Measurements from ENCODE around the gene ECHS1. TPM values are rescaled to one million over a fixed set of nuclear protein-coding genes. Genes with fewer than 3 reads are reported as not detected.

Gene ECHS1
- total and polyA plus RNA-seq, 10 of the 15 experiments (the other 5 are each of a cell fraction or from before 2014, with no cell fraction given) = 32.7 to 164 (median 62.4) TPM

GRCh38 chr10:133353202-133353959, 19.8 kb downstream of the ECHS1 start:
- H2AFZ ChIP-seq (ENCODE audit: control insufficient read depth, low read depth, low read length) = no peak overlapping the region
- no peak for TF ChIP-seq RBBP5 (conservative IDR thresholded peaks at IDR 0.05)
- TF ChIP-seq CUX1 (IDR thresholded peaks at IDR 0.05; ENCODE audit: insufficient replicate concordance, low read depth, low read length) = no peak
- TF ChIP-seq DPF2 (IDR thresholded peaks at IDR 0.05) = no peak
- TF ChIP-seq POLR2A (IDR thresholded peaks at IDR 0.05; ENCODE audit: low read depth, low read length) = peak; percentile 52; the same call in 1 of the 2 replicates
- TF ChIP-seq MLLT1 (IDR thresholded peaks at IDR 0.05) = no peak
- no peak for TF ChIP-seq FOXK2 (IDR thresholded peaks at IDR 0.05)
- no peak for TF ChIP-seq SMAD1 (IDR thresholded peaks at IDR 0.05; ENCODE audit: low read depth, partially characterized antibody)
- no peak for TF ChIP-seq ZNF24 (IDR thresholded peaks at IDR 0.05)
- TF ChIP-seq PML (IDR thresholded peaks at IDR 0.05; ENCODE audit: low read length) = no peak
- H4K20me1 ChIP-seq (ENCODE audit: control insufficient read depth, insufficient read depth) = no peaks in the 10 kb centered on the region
- no peak for DNase-seq (ENCODE audit: low read depth, low spot score)
- intact Hi-C loops (cut with micrococcal nuclease; ENCODE audit: unreplicated experiment) = no loop called here
- no peaks in the 10 kb centered on the region; the same call in 1 of the 2 replicates for H3K79me2 ChIP-seq (ENCODE audit: control insufficient read depth, insufficient read depth, low read length)
- no peak for ATAC-seq
- H3K36me3 ChIP-seq (ENCODE audit: control insufficient read depth in 2 of 2, insufficient read depth in 2 of 2, low read length in 1 of 2) = no peaks in the 10 kb centered on the region
- no peak overlapping the region for H3K27ac ChIP-seq (ENCODE audit: control insufficient read depth, insufficient read depth)
- ChIA-PET SMC1A (ENCODE audit: uncharacterized antibody, unreplicated experiment) (no interaction called here), POLR2A (interaction anchor here (1.6 kb wide), 1 partner anchor 9 kb away, joined by 4 read pairs; no protein-coding TSS in a partner anchor), CTCF (no interaction called here), RAD21 (ENCODE audit: unreplicated experiment) (no interaction called here)
- no peaks in the 10 kb centered on the region for H3K4me1 ChIP-seq (ENCODE audit: control insufficient read depth, insufficient read depth, low read length)
- 41% methylated on average over 16 of the region's 16 CpGs for WGBS (ENCODE audit: insufficient coverage, insufficient replicate concordance, low lambda C conversion rate, missing lambda C conversion rate)
- H3K4me3 ChIP-seq = no peak overlapping the region
- H3K4me2 ChIP-seq (ENCODE audit: control insufficient read depth, insufficient read depth) = no peak overlapping the region
- in situ Hi-C loops (cut with MboI) = no loop called here
- H3K27me3 ChIP-seq (replicated peaks in 1 of 2; ENCODE audit: control insufficient read depth in 2 of 2, insufficient read depth in 2 of 2, low read length in 1 of 2) = no peaks in the 10 kb centered on the region
- H3K9me3 ChIP-seq (replicated peaks; ENCODE audit: control insufficient read depth, insufficient read depth, low read length) = no peaks in the 10 kb centered on the region
- no peak for FAIRE-seq
- no peak overlapping the region for H3K9ac ChIP-seq (ENCODE audit: control insufficient read depth, insufficient read depth, low read length)
- no TSS peak for BruUV-seq (replicated peaks)

Data from GM12878 (cell line).